Astrocyte (in vitro differentiated cells and primary cell): Measurements from ENCODE around the gene RNF217. TPM values are rescaled to one million over a fixed set of nuclear protein-coding genes. Genes with fewer than 3 reads are reported as not detected.
A peak's percentile ranks its signal among the peaks of the same experiment; 100 is the strongest.

Experiments used
- DNase-seq: peaks from one replicate; pipeline ENCODE4 v3.0.0-alpha.2; 2010; ENCODE audit warnings: low read depth
- FAIRE-seq: peaks from 2 replicates; lab custom pipeline; 2011; peaks lifted over from hg19 to GRCh38; lab: Jason Lieb, UNC
- H2AFZ ChIP-seq: 2 replicates; pipeline ENCODE4 v1.6.0; 2012; ENCODE audit warnings: low read depth, low read length, inconsistent platforms
- H3K27ac ChIP-seq: 2 replicates; pipeline ENCODE4 v1.5.1; 2011; ENCODE audit warnings: low read depth, low read length, inconsistent platforms
- H3K27me3 ChIP-seq: 2 replicates; pipeline ENCODE4 v1.6.0; 2011; ENCODE audit warnings: low read length, inconsistent platforms; ENCODE audit not compliant: insufficient read depth
- H3K36me3 ChIP-seq: 2 replicates; pipeline ENCODE4 v1.5.1; 2011; ENCODE audit warnings: low read length, inconsistent platforms; ENCODE audit not compliant: insufficient read depth
- H3K4me1 ChIP-seq: 2 replicates; pipeline ENCODE4 v1.5.1; 2011; ENCODE audit warnings: low read length, inconsistent platforms; ENCODE audit not compliant: insufficient read depth
- H3K4me2 ChIP-seq: 2 replicates; pipeline ENCODE4 v1.6.0; 2012; ENCODE audit warnings: low read length, inconsistent platforms
- H3K4me3 ChIP-seq: 2 replicates; pipeline ENCODE4 v1.5.1; 2011; ENCODE audit warnings: low read depth, mild to moderate bottlenecking, low read length, inconsistent platforms; ENCODE audit not compliant: insufficient read depth
- H3K79me2 ChIP-seq: 2 replicates; pipeline ENCODE4 v1.6.0; 2012; ENCODE audit warnings: mild to moderate bottlenecking, low read length, inconsistent platforms; ENCODE audit not compliant: insufficient read depth
- H3K9ac ChIP-seq: 2 replicates; pipeline ENCODE4 v1.6.0; 2012; ENCODE audit warnings: mild to moderate bottlenecking, low read length, inconsistent platforms
- H3K9me3 ChIP-seq: 2 replicates; pipeline ENCODE4 v1.5.1; 2012; ENCODE audit warnings: low read depth, mild to moderate bottlenecking, low read length, inconsistent platforms; ENCODE audit not compliant: insufficient read depth
- H4K20me1 ChIP-seq: 2 replicates; pipeline ENCODE4 v1.6.0; 2012; ENCODE audit warnings: low read length, inconsistent platforms; ENCODE audit not compliant: insufficient read depth
- H3K27ac Mint-ChIP-seq: one replicate; pipeline ENCODE4 v1.8.0; 2021; ENCODE audit warnings: mild to moderate bottlenecking, mixed read lengths; ENCODE audit not compliant: unreplicated experiment
- H3K27me3 Mint-ChIP-seq: one replicate; pipeline ENCODE4 v1.8.0; 2021; ENCODE audit warnings: low read depth, mixed read lengths; ENCODE audit not compliant: unreplicated experiment
- H3K36me3 Mint-ChIP-seq: one replicate; pipeline ENCODE4 v1.8.0; 2021; ENCODE audit warnings: low read depth, mixed read lengths; ENCODE audit not compliant: unreplicated experiment
- H3K4me1 Mint-ChIP-seq: one replicate; pipeline ENCODE4 v1.8.0; 2021; ENCODE audit warnings: low read depth, mixed read lengths; ENCODE audit not compliant: unreplicated experiment
- H3K4me3 Mint-ChIP-seq: one replicate; pipeline ENCODE4 v1.8.0; 2021; ENCODE audit warnings: mild to moderate bottlenecking, moderate library complexity, mixed read lengths; ENCODE audit not compliant: unreplicated experiment
- H3K9me3 Mint-ChIP-seq: one replicate; pipeline ENCODE4 v1.8.0; 2021; ENCODE audit warnings: mild to moderate bottlenecking, mixed read lengths; ENCODE audit not compliant: unreplicated experiment
- CTCF ChIP-seq: IDR thresholded peaks from 2 replicates; pipeline ENCODE4 v1.5.1; 2011; ENCODE audit warnings: low read depth, mild to moderate bottlenecking, inconsistent platforms, low read length, moderate library complexity; ENCODE audit not compliant: insufficient read depth
- EZH2 ChIP-seq: IDR thresholded peaks from 2 replicates; pipeline ENCODE4 v1.6.1; 2012; ENCODE audit warnings: mild to moderate bottlenecking, low read length, inconsistent platforms; ENCODE audit not compliant: insufficient read depth
- total RNA-seq: library from RNA; stranded (reverse); gene quantifications from 2 replicates; pipeline ENCODE4 v1.2.1, GENCODE V29; 2021

The RNF217 gene
- total RNA-seq, 1 donor from 2014 or later: 49.4 TPM

DNA sequence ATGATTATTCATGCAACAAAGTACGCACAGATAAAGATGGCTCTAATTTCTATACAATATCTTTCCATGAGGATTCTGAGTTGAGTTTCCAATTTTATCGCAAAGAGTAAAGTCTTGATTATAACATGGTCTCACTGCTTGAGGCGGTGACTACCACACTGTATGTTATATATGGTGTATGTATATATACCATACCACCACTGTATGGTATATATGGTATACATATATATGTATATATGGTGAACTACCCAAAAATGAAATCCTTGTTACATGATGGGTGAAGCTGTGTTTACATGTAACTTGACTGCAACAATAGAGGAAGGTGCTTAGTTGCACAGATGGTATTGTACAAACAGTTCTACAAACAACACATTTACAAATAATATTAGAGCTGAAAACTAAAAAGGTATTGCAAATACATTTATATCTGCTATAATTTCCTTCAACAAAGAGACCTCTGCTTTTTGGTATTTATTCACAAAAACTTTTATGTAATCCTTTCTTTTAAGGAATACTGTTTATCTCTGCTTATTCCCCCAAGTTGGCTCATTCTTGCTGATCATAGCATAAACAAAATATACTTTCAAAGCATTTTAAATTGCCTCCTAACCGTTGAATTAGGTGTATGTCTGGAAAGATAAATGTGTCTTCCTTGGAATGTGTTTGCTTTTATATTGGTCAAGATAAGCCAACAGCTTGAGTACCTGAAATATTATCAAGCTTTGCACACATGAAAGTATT lies 113.7 kb downstream of the RNF217 start:
- H2AFZ ChIP-seq: no peak overlapping the region
- peak; percentile 26 for FAIRE-seq
- H3K27me3 Mint-ChIP-seq: no peaks in the 10 kb centered on the region
- H3K4me1 Mint-ChIP-seq: peaks cover 13% of the 10 kb centered on the region
- H3K36me3 ChIP-seq: peaks cover 13% of the 10 kb centered on the region
- no peak for TF ChIP-seq EZH2
- no peak for TF ChIP-seq CTCF
- H3K4me1 ChIP-seq: no peaks in the 10 kb centered on the region
- peaks cover 26% of the 10 kb centered on the region for H4K20me1 ChIP-seq
- H3K4me3 ChIP-seq: no peak overlapping the region
- H3K27ac Mint-ChIP-seq: no peak overlapping the region
- H3K36me3 Mint-ChIP-seq: peaks cover 13% of the 10 kb centered on the region
- no peaks in the 10 kb centered on the region for H3K9me3 Mint-ChIP-seq
- H3K4me2 ChIP-seq: no peak overlapping the region
- no peaks in the 10 kb centered on the region for H3K27me3 ChIP-seq
- no peak overlapping the region for H3K4me3 Mint-ChIP-seq
- no peak overlapping the region for H3K9ac ChIP-seq
- DNase-seq: no peak
- H3K9me3 ChIP-seq: no peaks in the 10 kb centered on the region
- peaks cover 5% of the 10 kb centered on the region for H3K79me2 ChIP-seq
- H3K27ac ChIP-seq: no peak overlapping the region

DNA sequence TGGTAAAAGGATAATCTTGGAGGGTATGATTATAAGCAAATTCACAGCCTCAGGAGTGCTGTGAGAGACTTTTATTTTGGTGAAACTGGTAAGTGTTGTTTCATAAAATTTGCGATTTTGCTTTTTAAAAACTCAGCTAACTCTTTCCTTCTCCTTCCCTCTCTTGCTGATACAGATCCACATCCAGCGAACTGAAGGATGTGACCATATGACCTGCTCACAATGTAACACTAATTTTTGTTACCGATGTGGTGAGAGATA lies 114.2 kb downstream of the RNF217 start:
- Mint-ChIP-seq H3K27me3 (no peaks in the 10 kb centered on the region), H3K4me1 (peaks cover 13% of the 10 kb centered on the region), H3K4me3 (no peak overlapping the region), H3K9me3 (no peaks in the 10 kb centered on the region), H3K27ac (no peak overlapping the region), H3K36me3 (peaks cover 14% of the 10 kb centered on the region)
- Histone ChIP-seq H3K4me3 (no peak overlapping the region), H3K36me3 (peaks cover 13% of the 10 kb centered on the region), H2AFZ (no peak overlapping the region), H3K4me1 (no peaks in the 10 kb centered on the region), H3K79me2 (peaks cover 5% of the 10 kb centered on the region), H4K20me1 (peaks cover 22% of the 10 kb centered on the region), H3K27ac (no peak overlapping the region), H3K4me2 (no peak overlapping the region), H3K27me3 (no peaks in the 10 kb centered on the region), H3K9ac (no peak overlapping the region), H3K9me3 (no peaks in the 10 kb centered on the region)
- FAIRE-seq (no peak), DNase-seq (no peak)
- TF ChIP-seq EZH2 (no peak), CTCF (no peak)

GRCh38 chr6:125077453-125077852 lies 115.2 kb downstream of the RNF217 start:
- Histone ChIP-seq H3K27ac (no peak overlapping the region), H3K36me3 (peaks cover 13% of the 10 kb centered on the region), H3K9me3 (no peaks in the 10 kb centered on the region), H3K4me3 (no peak overlapping the region), H3K4me2 (no peak overlapping the region), H3K9ac (no peak overlapping the region), H4K20me1 (peaks cover 21% of the 10 kb centered on the region), H3K27me3 (no peaks in the 10 kb centered on the region), H3K4me1 (no peaks in the 10 kb centered on the region), H2AFZ (no peak overlapping the region), H3K79me2 (peaks cover 5% of the 10 kb centered on the region)
- no peaks in the 10 kb centered on the region for H3K27me3 Mint-ChIP-seq
- FAIRE-seq (no peak), DNase-seq (no peak)
- peaks cover 13% of the 10 kb centered on the region for H3K4me1 Mint-ChIP-seq
- no peak for TF ChIP-seq CTCF
- no peak for TF ChIP-seq EZH2
- no peak overlapping the region for H3K4me3 Mint-ChIP-seq
- H3K36me3 Mint-ChIP-seq: peaks cover 16% of the 10 kb centered on the region
- peak overlapping the region; percentile 36 for H3K27ac Mint-ChIP-seq
- H3K9me3 Mint-ChIP-seq: no peaks in the 10 kb centered on the region
